Right hindlimb (tissue), 1 donor: ENCODE measurements around the gene TUBB4B.
A peak's percentile ranks its signal among the peaks of the same experiment; 100 is the strongest.
"Not testable (repeated sequence)": the region's sequence is repeated elsewhere in the genome, so short reads cannot be mapped to it uniquely, and the experiment has no call there.

Experiments
- DNase-seq: peaks from one replicate; pipeline ENCODE4 v3.0.0-alpha.2; 2018

TUBB4B gene

GRCh38 chr9:137237759-137238726 is 3.0 kb upstream of the TUBB4B start:
- DNase-seq: peak; percentile 63

GRCh38 chr9:137239541-137240200 is 1.4 kb upstream of the TUBB4B start:
- not testable (repeated sequence) for DNase-seq

- peak; percentile 85 for DNase-seq
These were observed 708 bp upstream of the TUBB4B start for GRCh38 chr9:137240318-137240840.

GRCh38 chr9:137241490-137242268 is 592 bp downstream of the TUBB4B start:
- no peak for DNase-seq

- DNase-seq: no peak
These were observed 1.4 kb downstream of the TUBB4B start for GRCh38 chr9:137242269-137243203.

GRCh38 chr9:137243266-137243625 is 2.2 kb downstream of the TUBB4B start:
- DNase-seq: not testable (repeated sequence)

- no peak for DNase-seq
These were observed 2.8 kb downstream of the TUBB4B start for GRCh38 chr9:137243626-137244485.

- DNase-seq: no peak
These were observed 3.7 kb downstream of the TUBB4B start for GRCh38 chr9:137244486-137245449.

GRCh38 chr9:137245450-137246421 is 4.6 kb downstream of the TUBB4B start:
- no peak for DNase-seq

- no peak for DNase-seq
These were observed 6.2 kb downstream of the TUBB4B start for GRCh38 chr9:137247135-137247915.

GRCh38 chr9:137247916-137248175 is 6.8 kb downstream of the TUBB4B start:
- DNase-seq: no peak

GRCh38 chr9:137250329-137251193 is 9.5 kb downstream of the TUBB4B start:
- DNase-seq: no peak

GRCh38 chr9:137251194-137251461 is 10.0 kb downstream of the TUBB4B start, which contains the start of gene STPG3:
TSS of gene STPG3 (plus strand) at chr9:137251286. CDS start at chr9:137251287, 1 bp downstream.
- DNase-seq: no peak

GRCh38 chr9:137251490-137252268 is 10.6 kb downstream of the TUBB4B start:
- DNase-seq: no peak

- no peak for DNase-seq
These were observed 11.7 kb downstream of the TUBB4B start for GRCh38 chr9:137252555-137253506.
